HG03103 (cell line): ENCODE data around the gene MITF.

ENCODE experiments used
- ATAC-seq: cut with Tn5 transposase; IDR thresholded peaks from one replicate; pipeline ENCODE4 v1.9.1; 2021; ENCODE audit warnings: low read depth; ENCODE audit not compliant: unreplicated experiment

MITF gene

GRCh38 chr3:69866988-69867720, 127.9 kb downstream of the MITF start:
- no peak for ATAC-seq

DNA sequence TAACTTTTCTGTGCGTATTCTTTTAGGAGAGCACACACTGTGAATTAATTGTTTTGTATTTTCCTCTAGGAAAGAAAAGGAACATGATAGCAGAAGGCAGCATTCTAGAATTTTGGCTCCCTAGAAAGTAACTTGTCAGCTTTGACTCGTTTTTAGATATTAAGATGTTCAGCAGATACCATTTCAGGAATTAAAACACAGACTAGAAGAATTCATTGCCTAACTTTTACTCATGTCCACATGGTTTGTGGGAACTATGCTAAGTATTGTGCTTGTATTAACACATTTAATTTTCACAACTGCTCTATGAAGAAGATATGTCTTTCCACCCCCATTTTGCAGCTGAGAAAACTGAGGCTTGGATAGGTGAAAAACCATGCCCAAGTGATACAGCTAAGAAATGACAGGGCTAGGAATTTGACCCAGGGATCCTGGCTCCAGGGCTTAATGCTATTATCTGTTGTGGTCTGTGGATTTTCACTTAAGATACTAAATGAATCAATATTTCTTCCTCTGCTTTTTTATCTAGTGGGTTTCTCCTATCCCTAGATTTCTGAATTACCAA, 128.8 kb downstream of the MITF start:
- no peak for ATAC-seq

- no peak for ATAC-seq
Measured at GRCh38 chr3:69868841-69869420, 129.7 kb downstream of the MITF start.

- ATAC-seq, result no peak
Measured at GRCh38 chr3:69869643-69870042, 130.4 kb downstream of the MITF start.

GRCh38 chr3:69871251-69871650, 132.0 kb downstream of the MITF start:
- no peak for ATAC-seq

DNA sequence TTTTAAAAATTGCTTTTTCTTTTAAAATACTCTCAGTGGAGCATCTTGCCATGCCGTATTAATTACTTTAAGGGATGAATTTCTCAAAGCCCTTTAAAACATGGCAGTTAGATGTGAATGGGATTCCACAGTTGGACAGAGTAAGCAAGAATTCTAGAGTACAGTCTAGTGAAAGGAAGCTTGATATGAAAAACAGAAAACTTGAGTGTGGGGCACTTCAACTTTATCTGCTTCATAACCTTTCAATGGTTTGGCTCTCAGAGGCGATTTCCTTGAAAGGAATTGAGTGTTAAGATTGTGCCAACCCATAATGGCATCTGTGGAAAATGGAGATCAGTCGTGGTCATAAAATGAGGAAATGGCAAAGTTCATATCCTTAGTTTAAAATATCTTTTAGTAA, 132.6 kb downstream of the MITF start:
- ATAC-seq, result no peak

- ATAC-seq, result no peak
Measured at GRCh38 chr3:69872783-69873378, 133.6 kb downstream of the MITF start.

GRCh38 chr3:69876073-69876472, 136.8 kb downstream of the MITF start:
- no peak for ATAC-seq

DNA sequence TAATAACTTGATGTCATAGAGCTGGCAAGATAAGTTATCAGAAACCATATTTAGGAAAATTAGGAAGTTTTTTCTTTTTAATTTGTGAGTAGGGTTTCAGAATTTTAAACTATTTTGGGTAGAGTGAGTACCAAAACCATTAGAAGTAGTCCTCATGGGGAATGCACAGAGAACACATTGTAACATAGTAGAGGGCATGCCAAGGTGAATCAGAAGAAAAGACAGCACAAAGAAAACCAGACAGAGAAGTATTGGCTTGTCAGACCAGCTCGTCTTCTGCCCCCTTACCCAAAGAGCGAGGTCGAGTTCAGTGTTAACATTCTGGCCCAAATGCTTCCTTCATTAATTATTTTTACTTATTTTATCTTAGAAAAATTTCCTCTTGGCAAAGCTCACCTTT, 139.0 kb downstream of the MITF start:
- no peak for ATAC-seq

GRCh38 chr3:69879051-69879450, 139.8 kb downstream of the MITF start:
- ATAC-seq, result no peak

DNA sequence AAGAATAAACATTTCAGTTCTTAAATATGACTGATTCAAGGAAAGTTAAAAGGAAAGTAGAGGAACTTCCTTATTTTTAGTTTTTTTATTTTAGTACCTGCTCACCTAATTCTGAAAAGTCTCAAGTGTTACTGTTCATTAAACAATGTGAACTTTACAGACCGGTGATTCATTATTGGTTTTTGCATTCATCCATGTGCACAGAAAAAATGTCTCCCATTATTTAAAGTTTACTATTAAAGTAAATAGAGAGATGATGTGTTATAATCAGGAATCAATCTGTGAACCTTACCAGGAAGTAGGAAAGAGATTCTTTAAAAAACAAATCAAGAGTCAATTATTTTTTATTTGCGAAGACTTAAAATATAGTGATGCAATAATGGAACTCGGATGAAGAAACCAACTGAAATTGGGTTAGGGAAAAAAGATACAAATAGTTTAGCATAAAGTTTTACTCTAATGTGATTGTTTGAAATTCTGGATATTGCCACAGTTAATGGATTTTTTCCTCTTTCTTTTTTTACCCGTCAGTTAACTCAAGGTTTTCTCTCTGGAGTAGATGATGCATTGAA, 140.9 kb downstream of the MITF start:
- ATAC-seq, result no peak

DNA sequence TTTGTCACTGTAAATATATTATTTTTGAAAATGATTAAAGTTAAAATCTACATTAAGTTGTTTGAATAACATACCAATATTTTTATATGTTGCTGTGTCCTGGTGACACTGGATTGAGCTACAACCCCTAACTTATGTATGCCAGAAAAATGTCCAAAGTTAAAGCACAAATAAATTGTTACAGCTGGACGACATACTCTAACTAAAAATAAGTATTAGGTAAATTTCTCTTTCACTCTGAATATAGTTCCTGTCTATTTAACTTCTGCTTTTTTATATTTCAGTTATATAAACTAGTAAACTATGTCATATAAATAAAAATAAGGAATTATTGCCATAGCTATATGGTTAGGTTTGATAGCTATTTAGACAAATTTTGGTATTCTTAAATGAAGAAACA, 141.8 kb downstream of the MITF start:
- no peak for ATAC-seq

DNA sequence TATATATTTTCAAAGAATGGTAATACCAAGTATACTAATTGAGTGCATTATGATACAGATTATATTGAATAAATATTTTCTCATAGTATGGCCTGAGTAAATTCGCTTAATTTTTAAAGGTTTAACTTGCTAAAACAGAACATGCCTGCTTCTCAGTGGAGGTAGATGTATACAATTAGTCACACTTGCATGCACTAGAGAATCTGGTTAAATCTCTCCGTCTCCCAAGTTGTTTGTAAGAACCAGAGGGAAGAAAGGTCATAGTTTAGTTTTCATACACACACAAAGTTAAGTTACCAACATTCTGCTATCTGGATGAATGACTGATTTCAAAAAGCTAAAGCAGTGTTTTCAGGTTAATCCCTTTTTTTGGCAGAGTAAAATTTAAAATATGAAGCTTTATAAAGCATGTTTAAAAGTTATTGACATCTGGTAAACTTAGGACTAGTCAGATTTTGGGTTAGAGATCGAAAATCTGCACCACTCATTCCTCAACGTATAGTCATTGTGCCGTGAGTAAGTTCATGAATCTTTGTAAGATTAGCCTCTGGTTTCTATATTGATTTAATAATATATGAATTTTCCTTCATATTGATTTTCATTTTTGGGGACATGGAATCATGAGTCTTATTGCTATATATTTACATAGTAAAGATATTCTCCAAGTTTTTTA, 142.6 kb downstream of the MITF start:
- ATAC-seq, result no peak

GRCh38 chr3:69882560-69882959, 143.3 kb downstream of the MITF start:
- ATAC-seq, result no peak

- ATAC-seq, result no peak
Measured at GRCh38 chr3:69888040-69888942, 149.0 kb downstream of the MITF start.

- ATAC-seq, result no peak
Measured at GRCh38 chr3:69888943-69889315, 149.7 kb downstream of the MITF start.

GRCh38 chr3:69890084-69890483, 150.8 kb downstream of the MITF start:
- ATAC-seq, result no peak

GRCh38 chr3:69890691-69891090, 151.4 kb downstream of the MITF start:
- ATAC-seq, result no peak

- ATAC-seq, result no peak
Measured at GRCh38 chr3:69892706-69893105, 153.4 kb downstream of the MITF start.

DNA sequence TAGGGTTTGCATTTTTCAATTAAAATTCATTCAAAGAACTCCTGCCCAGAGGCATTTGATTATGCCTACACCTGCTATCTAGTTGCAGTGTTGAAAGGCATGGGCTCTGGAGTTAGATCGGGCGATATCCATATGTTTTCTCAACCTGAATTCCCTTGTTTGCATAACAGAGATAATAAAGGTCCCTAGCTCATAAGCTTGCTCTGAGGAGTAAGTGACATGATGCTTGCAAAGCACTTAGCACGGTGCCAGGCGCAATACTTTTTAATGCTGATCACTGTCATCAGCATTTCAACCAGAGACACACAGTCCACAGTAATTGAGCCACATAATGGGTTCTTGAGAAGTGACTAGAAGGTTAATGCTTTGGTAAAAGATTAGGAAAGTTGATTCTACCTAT, 154.0 kb downstream of the MITF start:
- no peak for ATAC-seq
